Progenitor cell of endocrine pancreas (in vitro differentiated cells): ENCODE data around the gene STIL. TPM values are rescaled to one million over a fixed set of nuclear protein-coding genes. Genes with fewer than 3 reads are reported as not detected.

Source experiments
- DNase-seq: peaks from one replicate; pipeline ENCODE4 v3.0.0; 2021; ENCODE audit warnings: low spot score; ENCODE audit not compliant: unreplicated experiment
- H3K27ac Mint-ChIP-seq: 2 replicates; pipeline ENCODE4 v1.8.0; 2021; ENCODE audit warnings: mild to moderate bottlenecking, moderate library complexity, mixed read lengths
- H3K27me3 Mint-ChIP-seq: 2 replicates; pipeline ENCODE4 v1.8.0; 2021; ENCODE audit warnings: mixed read lengths
- H3K36me3 Mint-ChIP-seq: 2 replicates; pipeline ENCODE4 v1.8.0; 2022; ENCODE audit warnings: mixed read lengths; ENCODE audit not compliant: insufficient read depth
- H3K4me1 Mint-ChIP-seq: 2 replicates; pipeline ENCODE4 v1.8.0; 2021; ENCODE audit warnings: low read depth, mixed read lengths
- H3K4me3 Mint-ChIP-seq: 2 replicates; pipeline ENCODE4 v1.8.0; 2021; ENCODE audit warnings: low read depth, mild to moderate bottlenecking, moderate library complexity, mixed read lengths
- H3K9me3 Mint-ChIP-seq: 2 replicates; pipeline ENCODE4 v1.8.0; 2021; ENCODE audit warnings: low read depth, mixed read lengths
- total RNA-seq: library from RNA; stranded (reverse); gene quantifications from 2 replicates; pipeline ENCODE4 v1.2.1, GENCODE V29; 2021
- TF ChIP-seq, protein P1 (sequence below): fragments of 200-600 bp; sonication (generic); IDR thresholded peaks from one replicate; pipeline ENCODE4 v1.5.0; 2021; ENCODE audit warnings: antibody characterized with exemption, mild to moderate bottlenecking; ENCODE audit not compliant: unreplicated experiment

Gene STIL
- total RNA-seq, 1 donor from 2014 or later, result 14.8 TPM

DNA sequence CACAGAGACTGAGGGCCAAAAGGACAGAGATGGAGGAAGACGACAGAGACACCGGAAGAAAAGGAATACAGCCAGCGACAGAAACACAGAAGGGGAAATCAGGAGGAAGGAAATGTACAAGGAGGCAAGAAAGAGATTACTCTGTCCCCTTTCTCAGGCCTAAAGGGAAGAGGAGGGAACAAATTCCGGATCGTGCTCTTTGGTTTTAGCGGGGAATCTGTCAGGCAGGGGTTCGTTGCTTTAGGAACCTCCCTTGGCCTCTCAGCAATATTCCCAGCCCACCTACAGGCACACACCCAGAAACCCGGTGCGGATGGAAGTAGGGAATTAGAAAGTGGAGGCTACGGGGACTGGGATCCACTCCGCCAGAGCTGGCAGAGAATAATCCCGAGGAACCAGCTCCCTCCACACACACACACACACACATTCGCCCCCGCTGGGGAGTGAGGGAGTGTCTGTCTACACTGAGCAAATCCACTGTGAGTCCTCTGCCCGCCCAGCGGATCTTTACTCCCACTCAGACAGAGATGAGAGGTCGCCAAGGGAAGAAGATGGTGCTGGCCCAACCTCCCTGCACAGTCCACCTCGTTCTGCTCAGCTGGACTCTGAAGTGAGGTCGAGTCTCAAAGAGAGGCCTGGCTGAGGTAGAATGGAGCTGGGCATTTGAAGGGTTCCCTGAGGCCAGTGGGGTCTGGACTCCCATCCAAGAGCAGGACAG lies 87.7 kb downstream of the STIL start:
- Mint-ChIP-seq H3K4me3 (peak overlapping the region; percentile 55), H3K36me3 (no peaks in the 10 kb centered on the region), H3K4me1 (peaks cover 1% of the 10 kb centered on the region), H3K27ac (no peak overlapping the region), H3K9me3 (no peaks in the 10 kb centered on the region), H3K27me3 (peaks cover 57% of the 10 kb centered on the region)
- no peak for DNase-seq
- TF ChIP-seq, protein P1, sequence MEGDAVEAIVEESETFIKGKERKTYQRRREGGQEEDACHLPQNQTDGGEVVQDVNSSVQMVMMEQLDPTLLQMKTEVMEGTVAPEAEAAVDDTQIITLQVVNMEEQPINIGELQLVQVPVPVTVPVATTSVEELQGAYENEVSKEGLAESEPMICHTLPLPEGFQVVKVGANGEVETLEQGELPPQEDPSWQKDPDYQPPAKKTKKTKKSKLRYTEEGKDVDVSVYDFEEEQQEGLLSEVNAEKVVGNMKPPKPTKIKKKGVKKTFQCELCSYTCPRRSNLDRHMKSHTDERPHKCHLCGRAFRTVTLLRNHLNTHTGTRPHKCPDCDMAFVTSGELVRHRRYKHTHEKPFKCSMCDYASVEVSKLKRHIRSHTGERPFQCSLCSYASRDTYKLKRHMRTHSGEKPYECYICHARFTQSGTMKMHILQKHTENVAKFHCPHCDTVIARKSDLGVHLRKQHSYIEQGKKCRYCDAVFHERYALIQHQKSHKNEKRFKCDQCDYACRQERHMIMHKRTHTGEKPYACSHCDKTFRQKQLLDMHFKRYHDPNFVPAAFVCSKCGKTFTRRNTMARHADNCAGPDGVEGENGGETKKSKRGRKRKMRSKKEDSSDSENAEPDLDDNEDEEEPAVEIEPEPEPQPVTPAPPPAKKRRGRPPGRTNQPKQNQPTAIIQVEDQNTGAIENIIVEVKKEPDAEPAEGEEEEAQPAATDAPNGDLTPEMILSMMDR, result no peak

DNA sequence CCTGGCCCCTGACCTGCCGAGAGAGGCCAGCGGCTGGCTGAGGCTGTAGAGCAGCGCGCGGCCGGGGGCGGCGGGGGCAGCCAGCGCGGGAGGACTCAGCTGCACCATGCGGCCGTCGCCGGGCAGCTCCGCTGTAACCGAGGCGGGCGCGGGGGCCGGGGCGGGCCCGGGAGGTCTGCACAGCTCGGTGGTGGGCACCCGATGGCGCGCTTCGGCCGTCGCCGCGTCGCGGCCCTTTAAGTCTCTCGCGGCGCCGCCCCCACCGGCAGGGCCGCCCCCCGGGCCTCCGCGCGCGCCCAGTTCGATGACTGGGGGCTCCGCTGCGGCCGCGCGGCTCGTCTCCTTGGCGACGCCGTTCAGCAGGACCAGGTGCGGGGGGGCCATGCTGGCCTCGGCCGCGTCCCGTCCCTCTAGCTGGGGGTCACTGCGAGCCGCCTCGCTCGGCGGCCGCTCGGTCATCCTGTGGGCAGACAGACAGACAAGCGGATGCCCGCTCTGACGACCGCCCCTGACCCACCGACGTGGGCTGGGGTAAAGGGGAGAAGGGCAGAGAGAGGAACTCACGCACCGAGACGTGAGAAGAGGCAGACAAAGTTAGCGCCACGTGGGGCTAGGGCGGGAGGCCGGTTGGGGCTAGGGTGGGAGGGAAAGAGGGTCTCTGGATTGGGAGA lies 88.4 kb downstream of the STIL start:
- TF ChIP-seq, protein P1, result no peak

DNA sequence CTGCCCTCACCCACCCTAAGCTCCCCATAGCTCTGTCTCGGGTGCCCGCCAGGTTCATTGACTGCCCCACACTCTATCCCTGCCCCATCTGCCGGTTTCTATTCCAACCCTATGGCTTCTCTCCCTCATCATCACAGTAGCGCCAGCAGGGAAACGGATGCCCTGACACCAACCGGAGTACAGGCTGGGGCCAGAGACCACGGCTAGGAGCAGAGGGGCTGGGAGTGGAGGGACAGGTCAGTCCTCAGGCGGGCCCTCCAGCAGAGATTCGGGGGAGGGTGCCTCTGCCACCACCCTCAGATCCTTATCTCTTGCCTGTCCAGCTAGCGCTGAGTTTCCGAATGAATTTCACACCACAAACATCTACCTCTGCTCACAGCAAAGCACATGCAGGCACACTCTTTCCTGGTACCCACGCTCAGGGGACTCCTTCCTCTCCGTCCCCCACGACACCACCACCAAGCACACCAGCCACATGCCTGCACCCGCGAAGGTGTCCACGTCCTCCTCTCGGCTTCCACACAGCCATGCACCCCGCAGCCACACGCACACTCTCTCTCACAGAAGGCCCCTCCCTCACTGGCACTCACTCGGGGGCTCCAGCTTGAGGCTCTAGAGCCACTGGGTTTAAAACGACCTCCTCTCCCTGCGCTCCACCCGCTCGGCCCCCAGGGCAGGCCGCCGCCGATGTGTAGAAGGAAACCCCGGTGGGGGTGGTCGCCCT lies 89.1 kb downstream of the STIL start:
- no peak overlapping the region for H3K27ac Mint-ChIP-seq
- DNase-seq, result no peak
- H3K36me3 Mint-ChIP-seq, result no peaks in the 10 kb centered on the region
- peaks cover 1% of the 10 kb centered on the region for H3K4me1 Mint-ChIP-seq
- TF ChIP-seq, protein P1, result no peak
- no peak overlapping the region for H3K4me3 Mint-ChIP-seq
- no peaks in the 10 kb centered on the region for H3K9me3 Mint-ChIP-seq
- peaks cover 42% of the 10 kb centered on the region for H3K27me3 Mint-ChIP-seq

More for the DNA sequence above, 88.4 kb downstream of the STIL start:
- Mint-ChIP-seq H3K9me3 (no peaks in the 10 kb centered on the region), H3K4me1 (peaks cover 1% of the 10 kb centered on the region), H3K4me3 (peak overlapping the region; percentile 55), H3K36me3 (no peaks in the 10 kb centered on the region), H3K27ac (no peak overlapping the region), H3K27me3 (peaks cover 50% of the 10 kb centered on the region)
- no peak for DNase-seq

DNA sequence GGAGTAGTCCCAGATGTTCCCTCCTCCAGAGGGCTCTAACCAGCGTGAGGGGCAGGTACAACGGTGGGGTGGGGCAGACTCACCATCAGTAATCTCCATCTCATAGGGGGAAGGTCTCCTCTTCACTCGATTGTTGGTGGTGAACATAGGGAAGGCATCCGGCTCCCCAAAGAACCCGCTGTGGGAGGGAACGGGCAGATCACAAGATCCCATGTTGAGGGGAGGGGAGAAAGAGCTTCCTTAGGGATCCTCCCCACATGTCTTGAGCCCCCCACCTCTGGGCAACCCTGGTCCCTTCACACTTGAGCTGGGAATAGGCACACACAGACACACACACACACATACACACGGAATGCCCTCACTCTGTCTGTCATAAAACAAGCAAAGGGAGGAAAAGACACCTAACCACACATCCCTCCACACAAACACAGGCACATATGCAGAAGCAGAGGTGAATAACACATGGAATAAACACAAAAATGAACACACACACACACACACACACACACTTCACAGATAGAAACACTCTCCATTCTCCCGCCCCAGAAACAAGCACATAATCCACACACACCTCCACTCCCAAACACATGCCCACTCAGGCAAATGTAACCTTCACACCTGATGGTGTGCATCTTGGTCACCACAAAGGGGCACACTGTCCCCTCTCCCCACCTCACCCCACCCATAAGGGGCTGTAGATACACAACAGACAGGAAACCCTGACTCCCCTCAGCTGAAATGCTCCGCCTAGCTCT lies 89.8 kb downstream of the STIL start:
- H3K27ac Mint-ChIP-seq, result no peak overlapping the region
- no peaks in the 10 kb centered on the region for H3K9me3 Mint-ChIP-seq
- DNase-seq, result no peak
- peaks cover 1% of the 10 kb centered on the region for H3K4me1 Mint-ChIP-seq
- peaks cover 35% of the 10 kb centered on the region for H3K27me3 Mint-ChIP-seq
- no peak overlapping the region for H3K4me3 Mint-ChIP-seq
- TF ChIP-seq, protein P1, result no peak
- no peaks in the 10 kb centered on the region for H3K36me3 Mint-ChIP-seq
